ENCODE data around the gene RAB37. TPM values are rescaled to one million over a fixed set of nuclear protein-coding genes. Genes with fewer than 3 reads are reported as not detected.

Gene RAB37
- total and polyA plus RNA-seq, 2 of the 8 experiments (the other 6 are each of a cell fraction or from before 2014, with no cell fraction given): 5.5 to 6.1 TPM

DNA sequence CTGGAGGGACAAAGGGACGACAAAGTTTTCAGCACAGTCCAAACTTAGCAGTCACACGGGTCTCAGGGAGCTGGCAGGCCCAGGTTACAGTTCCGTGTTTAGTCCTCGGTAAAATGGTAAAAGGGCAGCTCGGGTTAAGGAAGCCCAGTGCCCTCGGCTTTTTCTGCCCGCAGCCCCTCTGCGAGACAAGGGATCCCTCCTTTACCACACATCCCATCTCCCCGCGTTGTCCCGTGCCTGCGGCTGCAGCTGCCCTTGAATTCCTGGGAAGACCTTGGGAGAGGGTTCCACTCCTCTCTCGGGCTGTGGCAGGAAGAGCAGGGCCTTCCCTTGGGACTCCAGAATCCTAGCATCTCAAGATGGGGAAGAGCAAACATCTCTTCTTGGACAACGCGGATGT, 7.2 kb upstream of the RAB37 start:
- Histone ChIP-seq H4K20me1 (replicated peaks in 1 of 2; ENCODE audit: control insufficient read depth in 1 of 2, insufficient read depth in 2 of 2, low read length in 2 of 2) (peaks cover 0 to 7% of the 10 kb centered on the region in 2 experiments), H2BK15ac (ENCODE audit: low read length) (no peak overlapping the region), H3K9me3 (ENCODE audit: insufficient read depth in 2 of 2, low read depth in 1 of 2, low read length in 1 of 2) (peaks cover 0 to 9% of the 10 kb centered on the region in 2 experiments; a peak in 1 of 4 replicates), H2AFZ (ENCODE audit: low read length) (no peak overlapping the region), H3K4ac (replicated peaks; ENCODE audit: insufficient read length, low read depth, low read length) (no peak overlapping the region), H3K27ac (ENCODE audit: low read depth, low read length) (no peak overlapping the region), H3K36me3 (ENCODE audit: control insufficient read depth in 2 of 4, insufficient read depth in 4 of 4, low read length in 3 of 4) (no peaks in the 10 kb centered on the region), H3K23me2 (ENCODE audit: low read depth, low read length) (peaks cover 14% of the 10 kb centered on the region), H2BK12ac (ENCODE audit: low read depth, low read length) (no peak overlapping the region), H3K9ac (replicated peaks in 1 of 4; ENCODE audit: extremely low read depth in 1 of 4, low read depth in 3 of 4, low read length in 3 of 4) (no peak overlapping the region), H3K14ac (ENCODE audit: insufficient read length) (no peak overlapping the region), H4K91ac (replicated peaks; ENCODE audit: insufficient read length, low read length) (no peak overlapping the region), H2BK20ac (ENCODE audit: low read length) (no peak overlapping the region), H3K56ac (replicated peaks; ENCODE audit: insufficient read length, low read depth, low read length) (no peak overlapping the region), H3K18ac (ENCODE audit: extremely low read depth, low read length) (no peak overlapping the region), H3K79me2 (ENCODE audit: control insufficient read depth in 1 of 2, insufficient read depth in 2 of 2, low read length in 2 of 2) (no peaks in the 10 kb centered on the region), H4K5ac (ENCODE audit: insufficient read length, low read depth, low read length) (no peak overlapping the region), H3K79me1 (ENCODE audit: low read depth, low read length) (peaks cover 3% of the 10 kb centered on the region; the same call in 1 of the 2 replicates), H3K4me2 (ENCODE audit: insufficient read depth in 1 of 2, low read depth in 2 of 2, low read length in 2 of 2) (no peak overlapping the region), H3K23ac (ENCODE audit: insufficient read length) (no peak overlapping the region), H2AK5ac (ENCODE audit: low read depth, low read length) (no peak overlapping the region), H4K8ac (ENCODE audit: extremely low read depth, insufficient read depth, low read length) (no peak overlapping the region), H3K4me3 (ENCODE audit: extremely low read depth in 1 of 4, insufficient read depth in 2 of 4, low read depth in 3 of 4, low read length in 4 of 4) (no peak overlapping the region), H3K27me3 (replicated peaks in 1 of 4; ENCODE audit: control insufficient read depth in 3 of 4, extremely low read depth in 1 of 4, insufficient read depth in 3 of 4, low read length in 3 of 4) (peaks cover 0 to 3% (median 0%) of the 10 kb centered on the region in 4 experiments; a peak in 3 of 7 replicates), H3K4me1 (replicated peaks in 1 of 4; ENCODE audit: control insufficient read depth in 3 of 4, insufficient read depth in 4 of 4, low read length in 3 of 4) (no peaks in the 10 kb centered on the region), H2BK5ac (ENCODE audit: low read depth, low read length) (no peak overlapping the region), H2BK120ac (replicated peaks; ENCODE audit: low read depth, low read length) (no peak overlapping the region)
- DNase-seq (ENCODE audit: low read depth in 1 of 2, low spot score in 2 of 2) (no peak), FAIRE-seq (no peak)
- no peak for TF ChIP-seq CHD1 (IDR thresholded peaks at IDR 0.05; ENCODE audit: low read depth, low read length)
- ChIA-PET CTCF (ENCODE audit: partially characterized antibody) (interaction anchor here (1.0 to 1.4 kb wide), 3 partner anchors 15 to 72 kb away, joined by 3 read pairs; no protein-coding TSS in a partner anchor), POLR2A (ENCODE audit: partially characterized antibody) (interaction anchor here (0.8 kb wide), 1 partner anchor 20 kb away, joined by 3 read pairs; no protein-coding TSS in a partner anchor)
- 88% methylated on average over 15 of the region's 15 CpGs; no CpG with 5 or more reads in 1 of the 2 experiments for WGBS, 2 experiments (ENCODE audit: extremely low coverage in 1 of 2, insufficient coverage in 1 of 2, insufficient read length in 1 of 2, insufficient replicate concordance in 2 of 2, low coverage in 1 of 2, low lambda C conversion rate in 2 of 2, missing lambda C conversion rate in 1 of 2)

Data from H1 (cell line).